ENCODE results near the gene CTXN2.
A peak's percentile ranks its signal among the peaks of the same experiment; 100 is the strongest.

The CTXN2 gene

GRCh38 chr15:48178648-48178931 is 12.9 kb upstream of the CTXN2 start:
- FAIRE-seq: no peak
- no peak for DNase-seq (ENCODE audit: insufficient read length, low spot score)
- TF ChIP-seq CTCF (IDR thresholded peaks at IDR 0.05; ENCODE audit: insufficient read depth, missing control alignments): no peak

GRCh38 chr15:48182749-48183148 is 8.7 kb upstream of the CTXN2 start:
- FAIRE-seq: no peak
- TF ChIP-seq CTCF (IDR thresholded peaks at IDR 0.05; ENCODE audit: insufficient read depth, missing control alignments): no peak
- no peak for DNase-seq (ENCODE audit: insufficient read length, low spot score)

- FAIRE-seq: peak; percentile 6
- no peak for TF ChIP-seq CTCF (IDR thresholded peaks at IDR 0.05; ENCODE audit: insufficient read depth, missing control alignments)
Observed at GRCh38 chr15:48185529-48185928, 5.9 kb upstream of the CTXN2 start.

GRCh38 chr15:48186271-48186670 is 5.2 kb upstream of the CTXN2 start:
- peak; percentile 74 for FAIRE-seq
- no peak for DNase-seq (ENCODE audit: insufficient read length, low spot score)

More at GRCh38 chr15:48185529-48185928, 5.9 kb upstream of the CTXN2 start:
- no peak for DNase-seq (ENCODE audit: insufficient read length, low spot score)

GRCh38 chr15:48190932-48191573 is 412 bp upstream of the CTXN2 start:
- FAIRE-seq: no peak
- no peak for TF ChIP-seq CTCF (IDR thresholded peaks at IDR 0.05; ENCODE audit: insufficient read depth, missing control alignments)
- DNase-seq (ENCODE audit: insufficient read length, low spot score): no peak

More at GRCh38 chr15:48186271-48186670, 5.2 kb upstream of the CTXN2 start:
- TF ChIP-seq CTCF (IDR thresholded peaks at IDR 0.05; ENCODE audit: insufficient read depth, missing control alignments): no peak

- TF ChIP-seq CTCF (IDR thresholded peaks at IDR 0.05; ENCODE audit: insufficient read depth, missing control alignments): no peak
- FAIRE-seq (no peak), DNase-seq (ENCODE audit: insufficient read length, low spot score) (no peak)
Observed at GRCh38 chr15:48202068-48202467, 10.6 kb downstream of the CTXN2 start.

GRCh38 chr15:48205981-48206380 is 14.5 kb downstream of the CTXN2 start, which contains the start of gene SLC12A1:
SLC12A1 (plus strand) TSS chr15:48206302; CDS start chr15:48207720, 1,418 bp downstream.
- FAIRE-seq (no peak), DNase-seq (ENCODE audit: insufficient read length, low spot score) (no peak)
- TF ChIP-seq CTCF (IDR thresholded peaks at IDR 0.05; ENCODE audit: insufficient read depth, missing control alignments): no peak

Data from D721Med (cell line).